ENCODE measurements around the gene ADGRG2.
"Not testable (repeated sequence)": the region's sequence is repeated elsewhere in the genome, so short reads cannot be mapped to it uniquely, and the experiment has no call there.

The ADGRG2 gene

DNA sequence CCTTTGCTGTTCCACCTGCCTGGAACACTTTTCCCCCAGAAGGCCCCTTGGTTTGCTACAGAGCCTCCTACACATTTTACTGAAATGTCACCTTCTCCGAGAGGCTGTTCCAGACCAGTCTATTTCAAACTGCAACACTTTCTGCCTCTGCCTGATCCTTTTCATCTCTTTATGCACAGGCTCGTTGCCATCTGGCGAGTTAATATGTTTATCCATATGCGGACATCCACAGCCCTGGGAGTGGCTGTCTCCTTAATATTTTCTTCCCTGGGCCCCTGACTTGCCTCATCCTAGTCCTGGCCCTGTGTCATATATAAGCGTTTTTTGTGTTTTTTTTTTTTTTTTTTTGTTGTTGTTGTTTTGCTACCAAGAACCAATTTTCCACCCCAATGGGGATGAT lies 73.2 kb downstream of the ADGRG2 start:
- WGBS (ENCODE audit: insufficient coverage, insufficient read length) = no CpG with 5 or more reads among the region's 5 CpGs
- Histone ChIP-seq H3K27ac (ENCODE audit: low read length) (no peak overlapping the region), H3K9me3 (ENCODE audit: control insufficient read depth, insufficient read depth, low read length) (no peaks in the 10 kb centered on the region), H3K27me3 (ENCODE audit: control insufficient read depth, insufficient read depth, low read length) (no peaks in the 10 kb centered on the region), H3K4me1 (ENCODE audit: control insufficient read depth, insufficient read depth, low read length) (no peaks in the 10 kb centered on the region), H3K36me3 (ENCODE audit: control insufficient read depth, insufficient read depth, low read length) (no peaks in the 10 kb centered on the region), H3K4me3 (ENCODE audit: low read length) (no peak overlapping the region)
- no peak for DNase-seq (ENCODE audit: low read depth, low spot score)

DNA sequence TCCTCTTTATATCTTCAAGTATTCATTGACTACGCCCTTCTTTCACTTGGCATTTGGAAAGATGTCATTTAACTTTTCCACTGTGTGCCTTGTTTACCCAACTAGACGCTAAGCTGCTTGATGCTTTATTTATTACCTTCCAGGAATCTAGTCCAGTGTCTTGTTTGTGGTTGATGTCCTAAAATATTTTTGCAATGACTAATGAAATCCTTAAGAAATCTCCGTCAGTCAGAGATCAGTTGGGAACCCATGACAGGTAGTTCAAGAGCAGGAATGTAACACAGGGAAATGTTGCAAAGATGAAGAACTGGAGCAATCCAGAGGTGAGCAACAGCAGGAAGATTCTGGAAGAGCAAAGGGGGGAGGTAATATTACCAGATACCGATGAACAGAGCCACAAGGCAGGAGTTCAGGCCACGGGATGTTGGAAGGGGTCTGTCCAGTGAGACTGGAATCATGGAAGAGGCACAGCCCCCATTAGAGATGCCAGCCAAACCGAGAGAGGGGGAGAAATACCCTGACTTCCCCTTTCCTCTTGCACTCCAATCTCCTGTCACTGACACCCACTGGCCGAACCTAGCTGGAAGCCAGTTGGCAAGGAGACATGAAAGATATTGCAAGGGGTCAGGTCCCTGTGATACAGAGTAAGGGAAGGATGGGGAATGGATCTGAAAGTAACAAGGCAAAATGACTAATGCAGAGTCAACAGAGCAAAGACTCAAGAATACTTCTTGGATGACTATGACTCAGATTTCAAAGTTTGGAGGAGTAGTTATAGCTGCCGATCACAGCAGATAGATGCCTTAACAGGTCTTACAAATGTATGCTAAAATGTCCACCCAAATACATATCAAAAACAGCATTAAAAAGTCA lies 75.7 kb downstream of the ADGRG2 start:
- Histone ChIP-seq H3K36me3 (ENCODE audit: control insufficient read depth, insufficient read depth, low read length) (no peaks in the 10 kb centered on the region), H3K4me1 (ENCODE audit: control insufficient read depth, insufficient read depth, low read length) (no peaks in the 10 kb centered on the region), H3K9me3 (ENCODE audit: control insufficient read depth, insufficient read depth, low read length) (no peaks in the 10 kb centered on the region), H3K27ac (ENCODE audit: low read length) (no peak overlapping the region), H3K4me3 (ENCODE audit: low read length) (no peak overlapping the region), H3K27me3 (ENCODE audit: control insufficient read depth, insufficient read depth, low read length) (no peaks in the 10 kb centered on the region)
- DNase-seq (ENCODE audit: low read depth, low spot score) = no peak
- no CpG with 5 or more reads among the region's 8 CpGs for WGBS (ENCODE audit: insufficient coverage, insufficient read length)

DNA sequence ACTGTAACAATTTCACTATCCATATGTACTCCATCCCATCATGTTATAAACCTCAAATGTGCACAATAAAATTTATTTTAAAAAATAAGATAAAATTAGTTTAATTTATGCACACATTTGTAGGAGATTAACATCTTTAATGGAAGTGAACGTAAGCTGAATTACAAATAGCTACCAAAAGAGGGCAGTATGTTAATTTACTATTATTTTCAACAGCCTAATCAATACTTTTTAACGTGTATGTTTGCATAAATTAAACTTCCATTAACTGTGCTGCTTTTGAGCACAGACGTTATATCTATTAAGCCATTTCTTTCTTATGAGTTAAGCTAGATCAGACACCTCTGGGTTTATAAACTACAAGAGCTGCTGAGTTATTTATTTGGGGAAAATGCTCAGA lies 81.9 kb downstream of the ADGRG2 start:
- H3K27me3 ChIP-seq (ENCODE audit: control insufficient read depth, insufficient read depth, low read length) = no peaks in the 10 kb centered on the region
- no peak for DNase-seq (ENCODE audit: low read depth, low spot score)
- H3K4me3 ChIP-seq (ENCODE audit: low read length) = no peak overlapping the region
- H3K27ac ChIP-seq (ENCODE audit: low read length) = no peak overlapping the region
- WGBS (ENCODE audit: insufficient coverage, insufficient read length) = no CpG with 5 or more reads among the region's 3 CpGs
- no peaks in the 10 kb centered on the region for H3K4me1 ChIP-seq (ENCODE audit: control insufficient read depth, insufficient read depth, low read length)
- H3K36me3 ChIP-seq (ENCODE audit: control insufficient read depth, insufficient read depth, low read length) = no peaks in the 10 kb centered on the region
- H3K9me3 ChIP-seq (ENCODE audit: control insufficient read depth, insufficient read depth, low read length) = no peaks in the 10 kb centered on the region

GRCh38 chrX:19034025-19034424 lies 88.2 kb downstream of the ADGRG2 start:
- WGBS (ENCODE audit: insufficient coverage, insufficient read length) = no CpG with 5 or more reads among the region's 6 CpGs
- H3K4me1 ChIP-seq (ENCODE audit: control insufficient read depth, insufficient read depth, low read length) = no peaks in the 10 kb centered on the region
- H3K36me3 ChIP-seq (ENCODE audit: control insufficient read depth, insufficient read depth, low read length) = no peaks in the 10 kb centered on the region
- no peaks in the 10 kb centered on the region for H3K27me3 ChIP-seq (ENCODE audit: control insufficient read depth, insufficient read depth, low read length)
- no peak overlapping the region for H3K4me3 ChIP-seq (ENCODE audit: low read length)
- H3K27ac ChIP-seq (ENCODE audit: low read length) = no peak overlapping the region
- H3K9me3 ChIP-seq (ENCODE audit: control insufficient read depth, insufficient read depth, low read length) = no peaks in the 10 kb centered on the region
- no peak for DNase-seq (ENCODE audit: low read depth, low spot score)

GRCh38 chrX:19030805-19031204 lies 91.5 kb downstream of the ADGRG2 start:
- H3K36me3 ChIP-seq (ENCODE audit: control insufficient read depth, insufficient read depth, low read length) = no peaks in the 10 kb centered on the region
- no peaks in the 10 kb centered on the region for H3K4me1 ChIP-seq (ENCODE audit: control insufficient read depth, insufficient read depth, low read length)
- no peaks in the 10 kb centered on the region for H3K9me3 ChIP-seq (ENCODE audit: control insufficient read depth, insufficient read depth, low read length)
- H3K27me3 ChIP-seq (ENCODE audit: control insufficient read depth, insufficient read depth, low read length) = no peaks in the 10 kb centered on the region
- no peak for DNase-seq (ENCODE audit: low read depth, low spot score)
- no peak overlapping the region for H3K4me3 ChIP-seq (ENCODE audit: low read length)
- no CpG with 5 or more reads among the region's 3 CpGs for WGBS (ENCODE audit: insufficient coverage, insufficient read length)
- no peak overlapping the region for H3K27ac ChIP-seq (ENCODE audit: low read length)

DNA sequence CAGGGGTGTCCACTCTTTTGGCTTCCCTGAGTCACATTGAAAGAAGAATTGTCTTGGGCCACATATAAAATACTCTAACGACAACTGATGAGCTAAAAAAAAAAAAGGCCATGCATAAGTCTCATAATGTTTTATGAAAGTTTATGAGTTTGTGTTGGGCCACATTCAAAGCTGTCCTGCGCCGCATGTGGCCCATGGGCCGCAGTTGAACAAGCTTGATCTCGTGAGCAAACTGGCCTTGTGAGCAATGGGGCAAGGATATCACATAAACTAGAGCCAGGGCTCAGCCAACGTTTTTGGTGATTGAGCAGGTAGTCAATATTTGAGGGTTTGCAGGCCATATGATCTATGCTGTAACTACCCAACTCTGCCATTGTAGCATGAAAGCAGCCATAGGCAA lies 93.7 kb downstream of the ADGRG2 start:
- no peak overlapping the region for H3K27ac ChIP-seq (ENCODE audit: low read length)
- H3K4me1 ChIP-seq (ENCODE audit: control insufficient read depth, insufficient read depth, low read length) = no peaks in the 10 kb centered on the region
- no peak for DNase-seq (ENCODE audit: low read depth, low spot score)
- no peaks in the 10 kb centered on the region for H3K9me3 ChIP-seq (ENCODE audit: control insufficient read depth, insufficient read depth, low read length)
- H3K27me3 ChIP-seq (ENCODE audit: control insufficient read depth, insufficient read depth, low read length) = no peaks in the 10 kb centered on the region
- no CpG with 5 or more reads among the region's 6 CpGs for WGBS (ENCODE audit: insufficient coverage, insufficient read length)
- no peak overlapping the region for H3K4me3 ChIP-seq (ENCODE audit: low read length)
- no peaks in the 10 kb centered on the region for H3K36me3 ChIP-seq (ENCODE audit: control insufficient read depth, insufficient read depth, low read length)

GRCh38 chrX:19024366-19024765 lies 97.9 kb downstream of the ADGRG2 start:
- H3K4me3 ChIP-seq (ENCODE audit: low read length) = no peak overlapping the region
- WGBS (ENCODE audit: insufficient coverage, insufficient read length) = no CpG with 5 or more reads among the region's 4 CpGs
- no peak for DNase-seq (ENCODE audit: low read depth, low spot score)
- H3K36me3 ChIP-seq (ENCODE audit: control insufficient read depth, insufficient read depth, low read length) = no peaks in the 10 kb centered on the region
- no peaks in the 10 kb centered on the region for H3K27me3 ChIP-seq (ENCODE audit: control insufficient read depth, insufficient read depth, low read length)
- H3K4me1 ChIP-seq (ENCODE audit: control insufficient read depth, insufficient read depth, low read length) = no peaks in the 10 kb centered on the region
- H3K27ac ChIP-seq (ENCODE audit: low read length) = no peak overlapping the region
- no peaks in the 10 kb centered on the region for H3K9me3 ChIP-seq (ENCODE audit: control insufficient read depth, insufficient read depth, low read length)

GRCh38 chrX:19019996-19020395 lies 102.3 kb downstream of the ADGRG2 start:
- H3K4me1 ChIP-seq (ENCODE audit: control insufficient read depth, insufficient read depth, low read length) = no peaks in the 10 kb centered on the region
- no peaks in the 10 kb centered on the region for H3K9me3 ChIP-seq (ENCODE audit: control insufficient read depth, insufficient read depth, low read length)
- H3K27ac ChIP-seq (ENCODE audit: low read length) = no peak overlapping the region
- no peak for DNase-seq (ENCODE audit: low read depth, low spot score)
- no peaks in the 10 kb centered on the region for H3K27me3 ChIP-seq (ENCODE audit: control insufficient read depth, insufficient read depth, low read length)
- no CpG with 5 or more reads among the region's 2 CpGs for WGBS (ENCODE audit: insufficient coverage, insufficient read length)
- no peak overlapping the region for H3K4me3 ChIP-seq (ENCODE audit: low read length)
- no peaks in the 10 kb centered on the region for H3K36me3 ChIP-seq (ENCODE audit: control insufficient read depth, insufficient read depth, low read length)

DNA sequence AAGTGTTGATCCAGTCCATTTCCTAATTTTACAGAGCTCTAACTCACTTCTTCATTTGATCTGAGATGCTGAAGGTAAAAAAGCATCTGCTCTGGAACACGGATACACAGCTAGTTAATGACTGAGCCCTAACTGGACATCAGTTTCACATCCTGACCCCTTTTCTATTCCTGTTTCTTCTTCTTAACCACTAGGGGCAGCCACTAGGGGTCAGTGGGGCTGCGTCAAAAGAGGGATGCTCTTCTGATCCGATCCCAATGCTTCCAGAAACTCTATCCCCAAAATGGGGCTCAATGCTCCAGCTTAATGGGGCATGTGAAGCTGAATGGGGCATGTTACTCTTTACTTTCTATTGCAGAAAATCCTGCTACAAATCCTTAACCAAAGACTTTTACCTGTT lies 105.0 kb downstream of the ADGRG2 start:
- no peak for DNase-seq (ENCODE audit: low read depth, low spot score)
- no peaks in the 10 kb centered on the region for H3K4me1 ChIP-seq (ENCODE audit: control insufficient read depth, insufficient read depth, low read length)
- H3K9me3 ChIP-seq (ENCODE audit: control insufficient read depth, insufficient read depth, low read length) = no peaks in the 10 kb centered on the region
- H3K36me3 ChIP-seq (ENCODE audit: control insufficient read depth, insufficient read depth, low read length) = no peaks in the 10 kb centered on the region
- H3K27ac ChIP-seq (ENCODE audit: low read length) = no peak overlapping the region
- WGBS (ENCODE audit: insufficient coverage, insufficient read length) = no CpG with 5 or more reads among the region's 3 CpGs
- no peaks in the 10 kb centered on the region for H3K27me3 ChIP-seq (ENCODE audit: control insufficient read depth, insufficient read depth, low read length)
- H3K4me3 ChIP-seq (ENCODE audit: low read length) = no peak overlapping the region

GRCh38 chrX:19016614-19017013 lies 105.7 kb downstream of the ADGRG2 start:
- not testable (repeated sequence) for H3K36me3 ChIP-seq (ENCODE audit: control insufficient read depth, insufficient read depth, low read length); H3K27ac ChIP-seq (ENCODE audit: low read length); H3K27me3 ChIP-seq (ENCODE audit: control insufficient read depth, insufficient read depth, low read length); H3K4me3 ChIP-seq (ENCODE audit: low read length); DNase-seq (ENCODE audit: low read depth, low spot score); H3K9me3 ChIP-seq (ENCODE audit: control insufficient read depth, insufficient read depth, low read length); H3K4me1 ChIP-seq (ENCODE audit: control insufficient read depth, insufficient read depth, low read length)
- WGBS (ENCODE audit: insufficient coverage, insufficient read length) = no CpG with 5 or more reads among the region's 8 CpGs

- H3K4me3 ChIP-seq (ENCODE audit: low read length) = no peak overlapping the region
- H3K27ac ChIP-seq (ENCODE audit: low read length) = no peak overlapping the region
- H3K27me3 ChIP-seq (ENCODE audit: control insufficient read depth, insufficient read depth, low read length) = no peaks in the 10 kb centered on the region
- H3K9me3 ChIP-seq (ENCODE audit: control insufficient read depth, insufficient read depth, low read length) = no peaks in the 10 kb centered on the region
- H3K36me3 ChIP-seq (ENCODE audit: control insufficient read depth, insufficient read depth, low read length) = no peaks in the 10 kb centered on the region
- WGBS (ENCODE audit: insufficient coverage, insufficient read length) = no CpG with 5 or more reads among the region's 4 CpGs
- no peaks in the 10 kb centered on the region for H3K4me1 ChIP-seq (ENCODE audit: control insufficient read depth, insufficient read depth, low read length)
- DNase-seq (ENCODE audit: low read depth, low spot score) = no peak
Measured at GRCh38 chrX:19007868-19008267, 114.4 kb downstream of the ADGRG2 start.

All from iPS DF 6.9 (cell line).